Measurements from ENCODE around the gene PHF2. TPM values are rescaled to one million over a fixed set of nuclear protein-coding genes. Genes with fewer than 3 reads are reported as not detected.

The PHF2 gene
- total RNA-seq, 1 experiment from 2014 or later = 17.4 TPM

DNA sequence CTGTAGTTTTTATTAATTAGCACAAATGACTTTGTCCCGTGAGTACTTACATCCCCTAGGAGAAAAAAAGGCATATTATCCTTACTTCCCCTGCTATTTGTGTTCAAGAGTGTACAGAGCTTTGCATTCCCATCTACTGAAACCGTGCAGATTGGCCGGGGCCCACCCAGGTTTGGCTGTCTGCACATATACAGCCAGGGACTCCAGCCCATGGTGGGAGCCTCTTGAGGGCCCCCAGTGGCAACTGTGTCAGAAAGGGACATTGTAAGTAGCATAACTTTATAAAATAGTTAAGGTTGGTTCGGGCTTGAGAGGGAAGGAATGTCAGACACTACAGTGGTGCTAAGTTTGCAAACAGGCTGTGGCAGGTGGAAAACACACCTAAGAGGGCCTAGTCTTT, 24.7 kb downstream of the PHF2 start:
- Histone ChIP-seq H3K79me1 (ENCODE audit: insufficient read depth, low read depth, low read length, poor library complexity, severe bottlenecking) (no peaks in the 10 kb centered on the region), H2AFZ (ENCODE audit: low read length) (no peak overlapping the region), H3K79me2 (ENCODE audit: insufficient read depth, low read length) (no peaks in the 10 kb centered on the region), H2BK120ac (ENCODE audit: low read depth, low read length, poor library complexity, severe bottlenecking) (no peak overlapping the region), H2BK15ac (ENCODE audit: low read depth, low read length) (no peak overlapping the region), H3T11ph (ENCODE audit: low read length) (no peak overlapping the region), H3K56ac (ENCODE audit: insufficient read length, low read depth, low read length) (no peak overlapping the region), H3K9me3 (ENCODE audit: control insufficient read depth, low read depth, low read length) (no peaks in the 10 kb centered on the region), H3K23me2 (ENCODE audit: insufficient read length, low read depth, low read length, poor library complexity, severe bottlenecking) (no peaks in the 10 kb centered on the region), H3K9ac (ENCODE audit: extremely low read depth, insufficient read length, low read length) (no peak overlapping the region), H4K8ac (replicated peaks; ENCODE audit: insufficient read length, low read depth, low read length) (no peak overlapping the region), H2BK12ac (ENCODE audit: insufficient read length, low read depth, low read length) (no peak overlapping the region), H4K20me1 (ENCODE audit: control insufficient read depth, insufficient read depth, insufficient read length) (peaks cover 2% of the 10 kb centered on the region), H3K27ac (ENCODE audit: insufficient read length, low read depth, low read length) (no peak overlapping the region), H3K4ac (ENCODE audit: low read depth, low read length) (no peak overlapping the region), H4K5ac (ENCODE audit: insufficient read length, low read depth, low read length) (no peak overlapping the region), H3K4me1 (ENCODE audit: insufficient read depth, low read length) (peaks cover 20% of the 10 kb centered on the region; the same call in 1 of the 2 replicates), H2BK5ac (ENCODE audit: insufficient read length, low read length) (no peak overlapping the region), H2AK5ac (ENCODE audit: insufficient read length, low read length) (no peak overlapping the region), H3K23ac (ENCODE audit: insufficient read length, low read depth, low read length) (no peak overlapping the region), H3K18ac (ENCODE audit: insufficient read length, low read depth, low read length) (no peak overlapping the region), H3K4me2 (ENCODE audit: insufficient read depth, insufficient read length, low read length) (no peak overlapping the region), H2BK20ac (ENCODE audit: low read depth, low read length, poor library complexity, severe bottlenecking) (no peak overlapping the region), H3K27me3 (ENCODE audit: insufficient read depth, low read length) (no peaks in the 10 kb centered on the region), H4K91ac (ENCODE audit: insufficient read length, low read depth, low read length) (no peak overlapping the region), H3K14ac (ENCODE audit: insufficient read depth, low read length) (no peak overlapping the region)
- peaks cover 5 to 10% of the 10 kb centered on the region in 2 experiments for H3K9me3 Mint-ChIP-seq
- TF ChIP-seq, protein P1, sequence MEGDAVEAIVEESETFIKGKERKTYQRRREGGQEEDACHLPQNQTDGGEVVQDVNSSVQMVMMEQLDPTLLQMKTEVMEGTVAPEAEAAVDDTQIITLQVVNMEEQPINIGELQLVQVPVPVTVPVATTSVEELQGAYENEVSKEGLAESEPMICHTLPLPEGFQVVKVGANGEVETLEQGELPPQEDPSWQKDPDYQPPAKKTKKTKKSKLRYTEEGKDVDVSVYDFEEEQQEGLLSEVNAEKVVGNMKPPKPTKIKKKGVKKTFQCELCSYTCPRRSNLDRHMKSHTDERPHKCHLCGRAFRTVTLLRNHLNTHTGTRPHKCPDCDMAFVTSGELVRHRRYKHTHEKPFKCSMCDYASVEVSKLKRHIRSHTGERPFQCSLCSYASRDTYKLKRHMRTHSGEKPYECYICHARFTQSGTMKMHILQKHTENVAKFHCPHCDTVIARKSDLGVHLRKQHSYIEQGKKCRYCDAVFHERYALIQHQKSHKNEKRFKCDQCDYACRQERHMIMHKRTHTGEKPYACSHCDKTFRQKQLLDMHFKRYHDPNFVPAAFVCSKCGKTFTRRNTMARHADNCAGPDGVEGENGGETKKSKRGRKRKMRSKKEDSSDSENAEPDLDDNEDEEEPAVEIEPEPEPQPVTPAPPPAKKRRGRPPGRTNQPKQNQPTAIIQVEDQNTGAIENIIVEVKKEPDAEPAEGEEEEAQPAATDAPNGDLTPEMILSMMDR (conservative IDR thresholded peaks at IDR 0.05) = no peak
- no peak for DNase-seq
- H3K4me1 Mint-ChIP-seq = peaks cover 46 to 58% of the 10 kb centered on the region in 2 experiments
- WGBS (ENCODE audit: extremely low coverage, insufficient read length, low lambda C conversion rate) = no CpG with 5 or more reads among the region's 4 CpGs
- H3K27ac Mint-ChIP-seq = peak overlapping the region in 2 of 3 experiments; percentile 46 to 68; a peak in 1 of 7 replicates
- peaks cover 2 to 12% (median 6%) of the 10 kb centered on the region in 3 experiments; a peak in 6 of 7 replicates for H3K36me3 Mint-ChIP-seq (ENCODE audit: insufficient read depth in 1 of 3, low read depth in 3 of 3)
- H3K27me3 Mint-ChIP-seq (ENCODE audit: low read depth) = 0 out of 2 replicates have a peak, but pooled peaks cover 2% of the 10 kb centered on the region
- H3K4me3 Mint-ChIP-seq = no peak overlapping the region

All from H9 (cell line).